SK-N-SH (cell line): ENCODE measurements around the gene CCN5.

Experiments
- FOXM1 ChIP-seq: IDR thresholded peaks from 2 replicates; pipeline ENCODE4 v1.4.0; 2012; ENCODE audit warnings: low read depth, mild to moderate bottlenecking
- TF ChIP-seq, protein P1 (sequence below): IDR thresholded peaks from 2 replicates; pipeline ENCODE4 v1.4.0; 2012; ENCODE audit warnings: low read depth, borderline replicate concordance
- TF ChIP-seq, protein P2 (sequence below): fragments of 200-600 bp; sonication (generic); IDR thresholded peaks from 2 replicates; pipeline ENCODE4 v1.6.1; 2017; ENCODE audit warnings: antibody characterized with exemption, mild to moderate bottlenecking, moderate library complexity

DNA sequence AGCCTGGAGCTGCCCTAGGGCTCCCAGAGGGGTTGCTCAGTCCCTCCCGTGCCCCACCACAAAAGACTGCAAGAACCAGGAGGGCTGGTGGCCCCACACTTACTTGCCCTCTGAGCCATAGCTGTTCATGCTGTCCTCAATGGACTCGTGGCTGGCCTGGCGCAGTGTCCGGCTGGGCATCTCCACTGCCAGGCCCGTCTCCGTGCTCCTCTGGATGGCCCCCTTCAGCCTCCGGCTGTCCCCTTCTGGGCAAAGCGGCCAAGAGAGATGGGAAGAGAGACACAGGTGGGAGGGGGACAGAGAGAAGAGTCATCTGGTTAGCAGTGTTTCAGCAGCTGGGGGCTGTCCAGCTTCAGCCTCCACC lies 56.0 kb downstream of the CCN5 start:
- TF ChIP-seq FOXM1 = no peak
- TF ChIP-seq, protein P1, sequence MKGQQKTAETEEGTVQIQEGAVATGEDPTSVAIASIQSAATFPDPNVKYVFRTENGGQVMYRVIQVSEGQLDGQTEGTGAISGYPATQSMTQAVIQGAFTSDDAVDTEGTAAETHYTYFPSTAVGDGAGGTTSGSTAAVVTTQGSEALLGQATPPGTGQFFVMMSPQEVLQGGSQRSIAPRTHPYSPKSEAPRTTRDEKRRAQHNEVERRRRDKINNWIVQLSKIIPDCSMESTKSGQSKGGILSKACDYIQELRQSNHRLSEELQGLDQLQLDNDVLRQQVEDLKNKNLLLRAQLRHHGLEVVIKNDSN = no peak
- TF ChIP-seq, protein P2, sequence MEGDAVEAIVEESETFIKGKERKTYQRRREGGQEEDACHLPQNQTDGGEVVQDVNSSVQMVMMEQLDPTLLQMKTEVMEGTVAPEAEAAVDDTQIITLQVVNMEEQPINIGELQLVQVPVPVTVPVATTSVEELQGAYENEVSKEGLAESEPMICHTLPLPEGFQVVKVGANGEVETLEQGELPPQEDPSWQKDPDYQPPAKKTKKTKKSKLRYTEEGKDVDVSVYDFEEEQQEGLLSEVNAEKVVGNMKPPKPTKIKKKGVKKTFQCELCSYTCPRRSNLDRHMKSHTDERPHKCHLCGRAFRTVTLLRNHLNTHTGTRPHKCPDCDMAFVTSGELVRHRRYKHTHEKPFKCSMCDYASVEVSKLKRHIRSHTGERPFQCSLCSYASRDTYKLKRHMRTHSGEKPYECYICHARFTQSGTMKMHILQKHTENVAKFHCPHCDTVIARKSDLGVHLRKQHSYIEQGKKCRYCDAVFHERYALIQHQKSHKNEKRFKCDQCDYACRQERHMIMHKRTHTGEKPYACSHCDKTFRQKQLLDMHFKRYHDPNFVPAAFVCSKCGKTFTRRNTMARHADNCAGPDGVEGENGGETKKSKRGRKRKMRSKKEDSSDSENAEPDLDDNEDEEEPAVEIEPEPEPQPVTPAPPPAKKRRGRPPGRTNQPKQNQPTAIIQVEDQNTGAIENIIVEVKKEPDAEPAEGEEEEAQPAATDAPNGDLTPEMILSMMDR = no peak
